ENCODE measurements around the gene RNASE11.
"Not testable (repeated sequence)": the region's sequence is repeated elsewhere in the genome, so short reads cannot be mapped to it uniquely, and the experiment has no call there.

Gene RNASE11

DNA sequence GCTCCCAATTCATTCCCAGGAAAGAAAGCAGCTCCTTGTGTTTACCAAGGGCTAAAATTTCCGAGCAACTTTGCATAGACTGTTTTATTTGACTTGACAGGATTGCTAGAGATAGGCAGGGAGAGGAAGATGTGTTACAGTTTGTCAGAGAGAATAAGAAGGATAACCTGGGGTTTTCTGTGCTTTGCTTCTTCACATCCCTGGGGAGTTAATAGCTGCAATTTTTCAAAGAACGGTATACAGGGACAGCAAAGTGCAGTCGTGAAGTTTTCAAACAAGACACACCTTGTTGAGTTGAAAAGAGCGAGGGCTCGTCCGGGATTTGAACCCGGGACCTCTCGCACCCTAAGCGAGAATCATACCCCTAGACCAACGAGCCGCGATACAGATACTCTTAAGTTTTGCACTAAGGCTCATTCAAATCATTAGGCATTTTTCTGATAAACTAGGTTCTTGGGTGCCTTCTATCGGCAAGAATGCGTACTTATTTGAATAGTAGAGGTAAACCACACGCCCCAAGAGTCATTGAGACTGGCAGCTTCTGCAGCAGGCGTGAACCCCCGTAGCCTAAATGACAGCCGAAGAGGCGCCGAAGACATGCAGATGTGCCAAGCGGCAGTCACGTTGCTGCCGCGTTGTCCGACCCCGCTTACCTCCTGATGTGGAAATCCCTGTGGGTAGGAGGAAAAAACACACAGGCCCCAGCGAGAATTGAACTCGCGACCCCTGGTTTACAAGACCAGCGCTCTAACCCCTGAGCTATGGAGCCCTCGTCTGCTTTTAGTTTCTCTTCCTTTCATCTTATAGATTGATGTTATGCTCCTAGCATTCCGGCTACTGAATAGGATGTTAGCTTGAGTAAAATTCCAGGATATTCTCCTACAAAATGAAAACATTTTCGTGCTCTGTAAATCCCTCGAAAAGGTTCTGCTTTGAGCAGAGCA lies 25.6 kb upstream of the RNASE11 start:
- peak; percentile 29 to 69 for DNase-seq

DNA sequence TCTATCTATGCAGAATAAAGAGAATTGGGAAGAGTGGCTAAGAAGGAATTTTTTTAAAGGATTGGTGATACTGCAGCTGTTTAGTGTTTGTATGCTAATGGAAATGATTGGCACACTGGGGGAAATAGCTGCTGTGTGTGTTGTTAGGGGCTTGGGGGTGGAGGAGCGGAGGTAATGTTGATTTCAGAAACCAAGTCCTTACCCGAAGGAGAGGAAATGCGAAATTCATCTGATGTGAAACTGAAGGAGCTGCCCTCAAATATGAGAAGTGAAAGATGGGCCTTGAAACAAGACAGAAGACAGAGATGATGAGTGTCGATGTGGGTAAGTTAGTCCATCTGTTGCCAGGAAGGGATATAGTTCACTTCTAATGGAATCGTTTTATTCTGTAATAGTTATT lies 24.6 kb upstream of the RNASE11 start:
- DNase-seq: no peak

DNA sequence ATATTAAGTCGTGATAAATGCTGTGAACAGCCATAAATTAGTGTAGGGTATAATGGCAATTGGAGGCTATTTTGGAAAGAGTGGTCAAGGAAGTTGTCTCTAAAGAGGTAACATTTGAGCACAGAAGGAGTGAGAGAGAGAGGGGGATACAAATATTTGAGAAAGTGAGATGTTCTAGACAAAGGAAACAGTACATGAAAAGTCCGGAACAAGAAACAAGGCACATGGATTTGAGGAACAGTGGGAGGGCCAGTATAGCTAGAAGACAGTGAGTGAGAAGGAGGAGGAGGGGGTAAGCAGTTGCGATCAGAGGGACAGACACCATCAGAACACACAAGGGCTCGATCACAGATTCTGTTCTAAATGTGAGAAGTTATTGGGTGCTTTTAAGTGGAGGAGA lies 23.5 kb upstream of the RNASE11 start:
- DNase-seq: no peak

DNA sequence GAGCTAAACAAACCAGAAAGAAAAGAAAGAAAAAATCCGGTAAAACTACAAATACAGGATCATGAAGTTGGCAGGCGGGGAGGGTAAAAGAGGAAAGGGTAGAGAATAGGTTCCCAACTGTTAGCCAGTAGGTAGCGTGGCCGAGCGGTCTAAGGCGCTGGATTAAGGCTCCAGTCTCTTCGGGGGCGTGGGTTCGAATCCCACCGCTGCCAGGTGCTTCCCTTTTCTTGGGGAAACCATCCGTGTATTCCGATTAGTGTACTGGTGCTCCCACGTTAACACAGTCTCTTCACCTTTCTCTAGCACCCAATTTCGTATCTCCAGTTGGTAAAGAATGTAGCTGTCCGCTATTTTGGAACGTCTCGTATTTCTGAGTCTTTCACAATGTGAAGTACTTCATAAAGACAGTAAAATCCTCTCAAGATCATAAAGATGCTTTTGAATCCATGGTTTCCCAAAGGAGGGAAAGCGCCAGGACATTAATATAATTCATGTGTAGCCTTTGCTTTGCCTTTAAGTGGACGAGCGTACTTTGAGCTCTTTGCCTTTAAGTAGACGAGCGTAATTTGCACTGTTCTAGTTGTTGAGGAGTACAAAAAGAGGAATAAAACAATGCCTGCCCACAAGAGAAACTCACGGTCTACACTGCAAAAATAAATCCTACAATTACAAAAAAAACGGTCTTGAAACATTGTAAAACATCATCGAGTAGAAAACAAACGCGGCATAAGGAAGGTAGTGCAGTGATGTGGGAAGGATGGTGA lies 22.4 kb upstream of the RNASE11 start:
- DNase-seq: peak; percentile 15 to 68

DNA sequence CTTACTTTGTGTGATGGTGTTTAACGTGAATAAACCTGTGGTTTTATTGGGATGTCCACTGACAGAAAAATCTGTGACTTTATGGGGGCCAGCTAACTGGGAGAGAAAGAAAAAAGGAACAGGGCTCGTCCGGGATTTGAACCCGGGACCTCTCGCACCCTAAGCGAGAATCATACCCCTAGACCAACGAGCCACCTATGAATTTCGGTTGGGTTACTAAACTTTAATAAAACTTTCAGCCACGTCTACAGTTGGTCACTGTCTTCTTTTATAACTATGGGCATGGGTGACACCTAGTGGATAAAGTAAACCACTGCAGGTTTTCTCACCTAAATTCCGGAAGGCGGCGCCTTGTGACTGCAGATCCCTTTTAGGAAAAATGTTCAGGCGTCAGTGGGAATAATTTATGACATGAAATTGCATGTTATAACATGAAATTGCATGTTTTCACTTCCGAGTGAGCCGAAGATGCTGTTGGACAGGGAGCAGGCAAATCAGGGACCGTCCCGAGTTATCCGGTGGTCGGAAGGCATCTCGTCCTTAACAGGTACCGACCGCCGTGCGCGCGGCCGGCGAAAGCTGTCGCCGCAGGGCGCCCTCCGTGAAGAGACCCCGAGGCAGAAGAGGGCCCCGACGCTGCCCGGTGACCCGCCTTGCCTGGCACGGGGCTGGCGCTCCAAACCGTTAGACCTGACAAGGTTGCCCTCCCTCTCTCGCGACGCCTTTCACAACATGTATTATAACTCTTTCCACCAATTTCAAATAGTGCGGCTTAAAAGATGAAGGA lies 21.6 kb upstream of the RNASE11 start:
- DNase-seq: peak in 1 of 2 experiments; percentile 45

DNA sequence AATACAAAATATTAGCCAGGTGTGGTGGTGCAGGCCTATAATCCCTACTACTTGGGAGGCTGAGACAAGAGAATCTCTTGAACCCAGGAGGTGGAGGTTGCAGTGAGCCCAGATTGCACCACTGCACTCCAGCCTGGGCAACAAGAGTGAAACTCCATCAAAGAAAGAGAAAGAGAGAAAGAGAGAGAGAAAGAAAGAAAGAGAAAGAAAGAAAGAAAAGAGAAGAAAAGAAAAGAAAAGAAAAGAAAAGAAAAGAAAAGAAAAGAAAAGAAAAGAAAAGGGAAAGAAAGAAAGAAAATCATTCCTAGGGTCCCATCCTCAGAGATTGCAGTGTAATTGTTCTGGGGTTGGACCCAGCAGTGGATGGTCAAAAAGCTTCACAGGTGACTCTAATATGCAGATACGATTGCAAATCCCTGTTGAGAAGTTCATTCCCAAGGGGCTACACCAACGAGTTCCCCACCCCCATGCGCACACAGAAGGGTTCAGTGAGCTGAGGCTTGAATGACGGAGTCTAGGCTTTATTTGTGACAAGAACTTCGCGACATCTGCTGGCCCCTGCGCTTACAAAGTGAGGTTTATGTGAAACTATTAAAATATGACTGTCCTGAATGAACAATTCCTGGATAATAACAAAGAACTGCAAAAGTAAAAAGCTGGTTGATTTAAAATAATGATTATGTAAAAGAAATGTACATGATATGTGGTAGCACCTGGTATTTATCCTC lies 20.7 kb upstream of the RNASE11 start:
- DNase-seq: no peak

DNA sequence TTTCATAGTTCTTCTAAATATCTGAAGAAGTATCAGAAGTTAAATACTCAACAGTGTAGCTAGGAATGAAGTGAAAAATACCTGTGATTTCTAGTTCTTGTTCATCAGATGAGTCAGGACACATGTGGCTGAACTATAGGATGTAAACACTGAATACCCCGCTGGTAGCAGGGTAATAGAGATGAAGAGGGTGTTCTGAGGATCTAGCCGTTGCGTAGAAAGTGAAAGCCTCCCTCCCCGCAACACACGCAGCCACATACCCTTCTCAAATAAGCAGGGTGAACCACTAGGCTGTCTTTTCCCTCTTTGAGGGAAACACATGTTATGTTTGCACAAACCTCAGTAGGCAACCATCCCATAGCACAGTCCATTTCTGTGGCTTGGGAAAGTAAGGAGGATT lies 19.8 kb upstream of the RNASE11 start:
- no peak for DNase-seq

DNA sequence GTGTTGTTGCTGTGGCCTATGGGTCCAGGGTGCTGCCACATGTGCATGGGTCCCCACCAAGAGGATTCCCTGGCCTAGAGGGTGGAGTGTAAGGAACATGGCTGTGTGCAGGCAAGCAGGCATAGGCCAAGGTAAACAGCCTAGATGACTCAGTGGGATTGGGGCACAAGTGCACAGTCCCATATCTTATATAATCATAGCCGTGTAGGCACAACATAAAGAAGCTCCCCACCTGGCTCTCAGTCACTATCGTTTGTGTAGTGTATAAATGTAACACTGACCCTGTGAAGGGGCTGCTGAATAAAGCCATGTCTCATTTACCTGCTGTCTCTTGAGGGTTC lies 19.1 kb upstream of the RNASE11 start:
- no peak for DNase-seq

DNA sequence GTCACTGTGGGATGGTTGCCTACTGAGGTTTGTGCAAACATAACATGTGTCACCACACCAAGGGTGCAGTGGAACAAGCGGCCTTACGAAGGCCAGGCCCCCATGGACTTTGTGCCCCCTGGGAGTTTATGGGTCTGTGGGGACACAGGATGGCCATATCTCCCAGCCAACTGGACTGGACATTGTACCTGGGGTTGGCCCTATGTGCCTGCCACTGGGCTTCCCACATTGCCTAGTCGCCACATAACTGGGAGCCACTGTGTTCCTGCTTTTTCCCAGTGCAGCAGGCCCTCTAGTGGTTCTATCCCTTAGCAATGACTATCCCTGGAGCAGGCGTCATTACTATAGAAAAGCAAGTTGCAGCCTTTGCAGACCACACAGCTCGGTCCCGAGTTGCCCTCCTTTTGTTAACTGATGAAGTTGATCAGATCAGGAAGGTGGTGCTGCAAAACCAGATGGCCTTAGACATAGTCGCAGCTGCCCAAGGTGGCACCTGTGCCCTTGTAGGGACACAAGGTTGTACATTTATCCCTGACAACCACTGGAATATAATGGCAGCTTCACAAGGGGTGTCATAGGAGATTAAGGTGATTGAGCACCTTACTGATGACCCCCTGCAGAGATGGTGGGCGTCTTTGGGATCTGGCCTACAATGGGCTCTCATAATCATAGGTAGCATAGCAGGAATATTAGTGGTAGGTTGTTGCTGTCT lies 18.5 kb upstream of the RNASE11 start:
- DNase-seq: no peak

DNA sequence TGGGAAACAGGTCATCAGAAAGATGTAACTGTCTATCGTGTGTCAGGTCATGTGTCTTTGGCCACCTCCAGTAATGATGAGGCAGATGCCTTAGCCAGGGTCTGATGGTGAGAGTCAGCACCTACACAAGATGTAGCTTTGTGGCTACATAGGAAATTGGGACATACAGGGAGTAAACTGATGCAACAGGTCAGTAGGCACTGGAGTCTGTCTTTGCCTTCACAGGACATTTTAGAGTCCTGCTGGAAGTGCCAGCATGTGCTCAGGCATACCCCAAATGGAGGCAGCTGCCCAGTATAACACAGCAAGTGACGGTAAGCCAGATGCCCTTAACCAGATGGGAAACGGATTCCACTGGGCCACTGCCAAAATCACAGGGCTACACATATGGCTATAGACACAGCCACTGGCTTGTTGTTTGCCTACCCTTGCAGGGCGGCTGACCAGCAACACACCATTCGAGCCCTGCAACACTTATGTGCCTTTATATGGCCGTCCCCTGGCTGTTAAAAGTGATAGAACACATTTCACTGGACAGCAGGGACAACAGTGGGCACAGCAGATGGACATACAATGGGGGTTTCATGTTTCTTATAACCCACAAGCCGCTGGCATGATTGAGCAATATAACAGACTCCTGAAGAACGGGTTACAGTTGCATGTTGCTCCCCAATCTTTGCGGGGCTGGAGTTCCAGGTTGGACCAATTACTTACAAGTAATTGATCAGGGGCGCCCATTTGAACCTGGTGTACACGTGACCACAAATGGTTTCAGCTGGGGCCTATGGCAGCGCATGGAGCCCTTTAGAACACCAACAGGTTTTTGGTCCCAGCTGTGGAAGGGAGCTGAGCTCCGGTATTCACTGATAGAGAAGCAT lies 16.3 kb upstream of the RNASE11 start:
- no peak for DNase-seq

DNA sequence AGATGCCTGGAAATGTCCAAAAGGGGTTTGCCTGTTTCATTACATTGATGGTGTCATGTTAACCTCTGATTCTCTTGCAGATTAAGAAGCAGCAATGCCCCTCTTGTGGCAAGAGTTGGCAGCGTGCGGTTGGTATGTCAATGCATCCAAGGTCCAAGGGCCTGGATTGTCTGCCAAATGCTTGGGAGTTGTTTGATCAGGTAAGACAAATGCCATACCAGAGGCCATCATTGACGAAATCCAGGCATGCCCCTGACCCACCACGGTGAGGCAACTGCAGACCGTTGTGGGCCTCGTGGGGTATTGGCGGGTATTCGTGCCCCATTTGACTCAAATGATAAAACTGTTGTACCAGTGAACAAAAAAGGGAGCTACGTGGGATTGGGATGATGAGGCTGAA lies 14.8 kb upstream of the RNASE11 start:
- no peak for DNase-seq

DNA sequence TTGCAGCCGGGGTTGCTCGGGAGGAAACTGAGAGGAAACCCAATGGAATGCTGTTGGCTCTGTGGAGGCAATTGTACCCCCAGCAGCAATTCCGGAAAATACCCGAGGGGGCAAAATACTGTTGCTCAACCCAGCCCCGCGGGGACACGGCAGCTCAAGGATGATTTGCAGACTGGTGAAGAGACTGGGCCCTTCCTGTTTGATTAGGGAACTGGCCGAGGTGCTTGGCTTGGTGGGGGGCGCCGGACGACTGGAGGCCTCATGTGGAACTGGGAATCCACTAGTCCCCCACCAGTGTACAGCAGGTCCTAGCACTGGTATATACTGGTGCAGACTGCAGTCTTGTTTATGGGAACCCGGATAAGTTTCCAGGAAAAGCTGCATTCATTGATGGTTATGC lies 13.7 kb upstream of the RNASE11 start:
- DNase-seq: no peak

DNA sequence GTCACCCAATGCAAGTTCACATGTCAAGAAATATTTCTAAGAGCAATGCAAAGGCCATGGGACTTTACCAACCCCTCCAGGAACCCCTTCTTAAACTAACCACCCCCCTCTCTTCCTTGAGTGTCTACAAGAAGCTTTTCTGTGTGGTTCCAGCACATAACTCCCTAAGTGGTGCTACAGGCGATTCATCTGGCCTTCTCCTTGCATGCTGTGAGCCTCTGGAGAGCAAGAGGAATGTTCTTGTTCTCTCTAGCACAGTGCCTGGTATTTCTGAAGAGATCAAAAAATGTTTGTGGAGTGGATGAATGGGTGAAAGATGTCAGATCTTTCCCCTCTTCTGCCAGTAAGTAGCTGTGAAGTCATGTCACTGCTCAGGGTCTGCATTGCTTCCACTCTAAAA lies 9.3 kb upstream of the RNASE11 start:
- no peak for DNase-seq

DNA sequence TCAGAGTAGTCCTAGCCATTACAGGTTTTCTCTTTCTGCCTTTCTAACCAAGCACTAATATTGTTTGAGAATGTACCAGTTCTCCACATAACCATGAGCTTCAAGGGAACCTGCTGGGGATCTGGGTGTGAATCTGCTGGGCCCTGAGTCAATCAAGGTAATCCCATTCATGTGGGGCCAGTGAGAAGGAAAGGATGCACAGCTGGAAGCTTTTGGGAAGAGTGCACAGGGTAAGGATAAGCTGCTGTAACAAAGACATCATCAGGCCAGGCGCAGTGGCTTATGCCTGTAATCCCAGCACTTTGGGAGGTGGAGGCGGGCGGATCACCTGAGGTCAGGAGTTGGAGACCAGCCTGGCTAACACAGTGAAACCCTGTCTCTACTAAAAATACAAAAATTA lies 7.9 kb upstream of the RNASE11 start:
- DNase-seq: not testable (repeated sequence)

DNA sequence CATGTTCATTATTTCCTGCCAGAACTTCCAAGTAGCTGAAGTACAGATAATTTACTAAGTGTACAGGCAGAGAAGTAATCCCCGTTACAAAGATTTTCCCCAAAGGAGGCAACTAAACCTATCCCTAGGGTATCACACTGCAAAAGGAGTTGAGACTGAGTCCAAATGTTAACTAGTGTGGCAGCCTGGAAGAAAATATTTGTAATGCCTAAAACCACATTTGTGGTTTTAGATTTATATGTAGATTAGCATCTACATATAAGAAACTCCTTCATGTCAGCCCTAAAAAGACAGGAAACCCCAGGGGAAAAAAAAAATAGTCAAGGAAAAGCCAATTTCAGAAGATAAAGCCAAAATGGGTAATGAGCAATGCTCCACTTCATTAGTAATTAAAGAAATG lies 4.8 kb upstream of the RNASE11 start:
- DNase-seq: no peak

DNA sequence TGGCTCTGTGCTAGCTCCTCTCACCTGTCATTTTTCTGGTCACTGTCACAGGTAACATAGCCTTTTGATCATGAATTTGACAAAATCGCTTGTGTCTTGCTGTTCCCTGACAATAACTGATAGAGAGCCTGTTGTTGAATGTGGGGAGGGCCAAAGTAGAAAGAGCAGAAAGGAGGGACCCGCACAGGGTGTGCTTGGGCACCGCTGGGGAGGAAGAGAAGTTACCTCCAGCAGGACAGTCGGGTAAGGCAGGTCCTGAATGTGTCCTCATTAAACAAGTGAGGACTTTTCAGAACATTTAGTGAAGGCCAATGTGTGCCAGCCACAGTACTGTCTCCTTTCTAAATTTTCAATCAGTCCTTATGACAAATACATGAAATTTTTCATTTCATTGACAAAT lies 3.4 kb upstream of the RNASE11 start, which contains the start of gene RNASE12:
RNASE12 (minus strand) TSS at position 142 of the 400 bp plus-strand sequence. CDS start 653 bp downstream, outside the sequence.
- DNase-seq: no peak

DNA sequence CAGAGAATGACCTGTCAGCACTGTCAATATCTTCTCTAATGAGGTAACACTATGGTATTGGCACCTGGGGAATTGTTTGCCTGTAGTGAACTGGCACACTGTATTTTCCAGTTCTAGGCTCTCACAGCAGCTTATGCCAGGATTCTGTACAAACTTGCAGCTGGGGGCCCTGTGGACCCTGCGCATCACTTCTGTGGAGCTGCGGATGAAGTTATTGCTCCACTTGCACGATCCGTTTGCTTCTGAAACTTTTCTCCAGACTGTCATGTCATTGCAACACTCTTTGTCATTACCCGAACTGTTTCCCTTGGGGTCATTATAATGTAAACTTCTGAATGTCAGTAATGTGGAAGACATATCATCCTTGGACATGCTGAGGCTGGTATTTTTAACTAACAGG lies 3.9 kb downstream of the RNASE11 start:
- DNase-seq: no peak

DNA sequence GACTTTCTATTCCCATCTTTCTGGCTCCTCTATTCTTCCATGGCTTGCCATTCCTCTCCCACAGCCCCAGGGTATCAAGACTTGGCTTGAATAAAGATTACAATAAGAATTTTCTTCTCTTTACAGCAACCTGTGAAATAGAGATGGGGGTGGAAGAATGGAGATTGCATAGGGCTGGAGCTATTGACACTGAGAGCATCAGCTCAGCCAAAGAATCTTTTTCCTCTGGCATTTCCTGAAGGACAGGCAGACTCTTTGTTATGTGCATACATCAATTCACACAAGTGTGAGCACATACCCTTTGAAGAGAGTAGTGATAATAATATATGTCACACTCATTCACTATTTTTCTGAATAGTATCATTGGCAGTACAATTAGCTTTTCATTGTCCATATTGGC lies 4.7 kb downstream of the RNASE11 start:
- DNase-seq: no peak

DNA sequence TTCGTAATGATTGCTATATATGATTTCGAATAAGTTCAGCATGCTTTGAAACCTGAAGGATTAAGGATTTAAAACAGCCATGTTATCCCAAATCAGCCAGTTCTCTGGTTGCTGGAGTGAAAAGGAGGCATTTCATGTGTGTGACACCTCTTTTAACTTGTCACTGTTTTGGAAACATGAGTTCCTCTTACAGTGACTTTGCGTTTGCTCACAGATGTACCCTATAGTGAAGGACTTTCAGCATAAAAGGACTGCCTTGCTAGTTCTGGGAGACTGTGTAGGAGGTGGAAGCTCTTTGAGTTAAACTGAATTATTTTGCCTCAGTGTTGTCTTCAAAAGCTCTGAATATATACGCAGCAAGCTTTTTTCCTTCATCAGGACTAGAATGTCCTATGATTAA lies 7.6 kb downstream of the RNASE11 start:
- DNase-seq: no peak

DNA sequence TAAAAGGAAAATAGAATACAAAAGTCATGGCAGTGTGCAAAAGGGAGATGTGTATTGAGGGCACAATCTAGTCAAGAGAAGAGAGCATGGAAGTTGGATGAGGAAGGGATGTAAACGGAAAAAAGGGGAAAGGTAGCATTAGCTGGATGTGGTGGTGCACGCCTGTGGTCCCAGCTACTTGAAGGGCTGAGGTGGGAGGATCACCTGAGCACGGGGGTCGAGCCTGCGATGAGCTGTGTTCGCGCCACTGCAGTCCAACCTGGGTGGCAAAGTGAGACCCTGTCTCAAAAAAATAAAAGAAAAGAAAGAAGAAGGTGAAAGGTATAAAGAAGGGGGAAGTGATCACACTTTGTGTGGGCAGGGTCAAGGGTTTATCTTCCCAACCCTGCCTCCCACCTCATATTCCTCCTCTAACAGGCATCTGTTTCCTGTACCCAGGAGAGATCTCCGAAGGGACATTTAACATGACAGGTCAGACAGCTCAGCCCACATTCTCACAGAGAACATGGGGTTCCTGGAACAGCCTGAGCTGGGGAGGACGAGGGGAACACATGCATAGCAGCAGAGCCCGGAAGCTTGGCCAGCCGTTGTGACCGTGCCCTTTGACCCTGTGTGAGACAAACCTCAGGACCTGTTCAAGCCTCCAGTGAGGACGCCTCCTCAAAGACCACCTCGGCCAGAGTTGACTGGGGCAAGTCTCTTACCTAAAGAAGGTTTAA lies 8.9 kb downstream of the RNASE11 start:
- no peak for DNase-seq

All from cerebellar nuclear complex (tissue), 1 donor.